Renal cortex interstitium (tissue), 11 donors: ENCODE data around the gene ZNF322. TPM values are rescaled to one million over a fixed set of nuclear protein-coding genes. Genes with fewer than 3 reads are reported as not detected.

Source experiments
- DNase-seq, 11 donors: peaks; one replicate each; pipeline ENCODE4 v3.0.0-alpha.2; 2013; ENCODE audit warnings: low read depth in 9 of 11, low spot score in 4 of 11; ENCODE audit errors: extremely low read depth in 1 of 11
- polyA plus RNA-seq, 3 donors: library from polyadenylated mRNA; unstranded; fragments of 120-200 nt; gene quantifications; one replicate each; pipeline ENCODE4 v1.2.1, GENCODE V29; 2013; ENCODE audit not compliant: insufficient read length in 3 of 3

Gene ZNF322
- polyA plus RNA-seq, 3 donors: 37.2 to 44.6 (median 37.9) TPM

GRCh38 chr6:26596579-26597388, 62.8 kb downstream of the ZNF322 start, which contains the start of gene ABT1:
TSS of gene ABT1 (plus strand) at chr6:26596953. CDS start at chr6:26596983, 30 bp downstream.
- peak; percentile 95 to 98 (median 97) for DNase-seq

- peak; percentile 75 to 91 (median 89) for DNase-seq
Measured at GRCh38 chr6:26595669-26596269, 63.8 kb downstream of the ZNF322 start.

GRCh38 chr6:26594730-26595632, 64.6 kb downstream of the ZNF322 start:
- no peak for DNase-seq

GRCh38 chr6:26594131-26594498, 65.4 kb downstream of the ZNF322 start:
- DNase-seq: no peak

GRCh38 chr6:26593278-26594130, 66.0 kb downstream of the ZNF322 start:
- DNase-seq: no peak

GRCh38 chr6:26592649-26593048, 66.9 kb downstream of the ZNF322 start:
- no peak for DNase-seq

- no peak for DNase-seq
Measured at GRCh38 chr6:26588965-26589364, 70.6 kb downstream of the ZNF322 start.

Other genes with a start within 250 kb of the ZNF322 start
- gene BTN3A3, start 219.2 kb downstream of the ZNF322 start, polyA plus RNA-seq: 10 to 100 TPM; 13.8 to 25.5 (median 15.0) TPM
- gene BTN2A1, start 201.8 kb downstream of the ZNF322 start, polyA plus RNA-seq: 10 to 100 TPM; 27.5 to 35.5 (median 30.5) TPM
- gene BTN1A1, start 159.4 kb downstream of the ZNF322 start, polyA plus RNA-seq: under 1 TPM; 0.14 to 0.23 (median 0.17) TPM
- gene HMGN4, start 121.4 kb downstream of the ZNF322 start, polyA plus RNA-seq: 10 to 100 TPM; 87.1 to 92.7 (median 90.6) TPM
- 10 to 100 TPM; 13.6 to 17.3 (median 14.8) TPM for gene ABT1, start 62.8 kb downstream of the ZNF322 start, polyA plus RNA-seq